ENCODE measurements around the gene HOXB8. TPM values are rescaled to one million over a fixed set of nuclear protein-coding genes. Genes with fewer than 3 reads are reported as not detected.

Gene HOXB8
- total RNA-seq, 1 donor from 2014 or later: not detected

DNA sequence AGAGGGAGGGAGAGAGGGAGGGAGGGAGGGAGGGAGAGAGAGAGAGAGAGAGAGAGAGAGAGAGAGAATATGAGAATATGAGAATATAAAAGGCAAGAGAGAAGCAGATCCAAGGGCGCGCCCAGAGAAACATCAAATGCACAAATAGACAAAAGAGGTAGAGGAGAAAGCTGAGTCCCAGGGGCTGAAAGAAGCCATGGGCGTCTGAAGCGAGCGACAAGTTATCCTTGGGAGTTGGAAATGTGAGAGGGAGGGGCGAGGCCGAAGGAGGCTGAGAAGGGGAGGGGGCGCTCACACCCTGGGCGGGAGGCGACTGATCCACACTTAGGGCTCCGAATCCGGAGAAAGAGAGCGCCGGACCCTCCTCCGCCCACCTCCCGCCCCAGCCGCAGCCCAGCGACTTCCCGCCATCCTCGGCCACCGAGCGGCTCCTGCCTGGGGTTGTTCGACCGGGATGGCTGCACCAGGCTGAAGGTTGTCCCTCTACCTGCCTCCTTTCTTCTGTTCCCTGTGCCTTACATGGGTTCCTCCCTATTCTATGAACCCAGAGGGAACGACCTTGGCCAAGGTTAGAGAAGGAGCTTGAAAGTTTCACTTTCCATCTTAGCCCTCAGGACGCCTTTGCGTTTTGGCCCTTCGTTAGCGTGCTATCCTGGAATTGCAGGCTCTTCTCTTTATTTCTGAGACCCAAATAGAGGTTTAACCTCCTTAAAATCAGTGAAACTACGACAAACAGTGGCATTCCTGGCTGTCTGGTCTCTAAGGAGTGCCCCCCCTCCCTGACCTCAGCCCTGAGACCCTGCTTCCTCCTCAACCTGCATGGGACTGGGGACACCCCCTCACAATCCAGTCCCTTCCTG is 32.2 kb upstream of the HOXB8 start:
- Histone ChIP-seq H3K4me1 (peaks cover 16% of the 10 kb centered on the region), H3K36me3 (no peaks in the 10 kb centered on the region), H3K4me3 (peak overlapping the region; percentile 54), H3K27me3 (ENCODE audit: low read depth) (peaks cover 100% of the 10 kb centered on the region), H3K27ac (replicated peaks) (no peak overlapping the region), H3K9me3 (replicated peaks) (no peaks in the 10 kb centered on the region)
- intact Hi-C loops (cut with micrococcal nuclease): no loop called here
- no peak for DNase-seq
- TF ChIP-seq, protein P1, sequence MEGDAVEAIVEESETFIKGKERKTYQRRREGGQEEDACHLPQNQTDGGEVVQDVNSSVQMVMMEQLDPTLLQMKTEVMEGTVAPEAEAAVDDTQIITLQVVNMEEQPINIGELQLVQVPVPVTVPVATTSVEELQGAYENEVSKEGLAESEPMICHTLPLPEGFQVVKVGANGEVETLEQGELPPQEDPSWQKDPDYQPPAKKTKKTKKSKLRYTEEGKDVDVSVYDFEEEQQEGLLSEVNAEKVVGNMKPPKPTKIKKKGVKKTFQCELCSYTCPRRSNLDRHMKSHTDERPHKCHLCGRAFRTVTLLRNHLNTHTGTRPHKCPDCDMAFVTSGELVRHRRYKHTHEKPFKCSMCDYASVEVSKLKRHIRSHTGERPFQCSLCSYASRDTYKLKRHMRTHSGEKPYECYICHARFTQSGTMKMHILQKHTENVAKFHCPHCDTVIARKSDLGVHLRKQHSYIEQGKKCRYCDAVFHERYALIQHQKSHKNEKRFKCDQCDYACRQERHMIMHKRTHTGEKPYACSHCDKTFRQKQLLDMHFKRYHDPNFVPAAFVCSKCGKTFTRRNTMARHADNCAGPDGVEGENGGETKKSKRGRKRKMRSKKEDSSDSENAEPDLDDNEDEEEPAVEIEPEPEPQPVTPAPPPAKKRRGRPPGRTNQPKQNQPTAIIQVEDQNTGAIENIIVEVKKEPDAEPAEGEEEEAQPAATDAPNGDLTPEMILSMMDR (IDR thresholded peaks at IDR 0.05; ENCODE audit: borderline replicate concordance): no peak

DNA sequence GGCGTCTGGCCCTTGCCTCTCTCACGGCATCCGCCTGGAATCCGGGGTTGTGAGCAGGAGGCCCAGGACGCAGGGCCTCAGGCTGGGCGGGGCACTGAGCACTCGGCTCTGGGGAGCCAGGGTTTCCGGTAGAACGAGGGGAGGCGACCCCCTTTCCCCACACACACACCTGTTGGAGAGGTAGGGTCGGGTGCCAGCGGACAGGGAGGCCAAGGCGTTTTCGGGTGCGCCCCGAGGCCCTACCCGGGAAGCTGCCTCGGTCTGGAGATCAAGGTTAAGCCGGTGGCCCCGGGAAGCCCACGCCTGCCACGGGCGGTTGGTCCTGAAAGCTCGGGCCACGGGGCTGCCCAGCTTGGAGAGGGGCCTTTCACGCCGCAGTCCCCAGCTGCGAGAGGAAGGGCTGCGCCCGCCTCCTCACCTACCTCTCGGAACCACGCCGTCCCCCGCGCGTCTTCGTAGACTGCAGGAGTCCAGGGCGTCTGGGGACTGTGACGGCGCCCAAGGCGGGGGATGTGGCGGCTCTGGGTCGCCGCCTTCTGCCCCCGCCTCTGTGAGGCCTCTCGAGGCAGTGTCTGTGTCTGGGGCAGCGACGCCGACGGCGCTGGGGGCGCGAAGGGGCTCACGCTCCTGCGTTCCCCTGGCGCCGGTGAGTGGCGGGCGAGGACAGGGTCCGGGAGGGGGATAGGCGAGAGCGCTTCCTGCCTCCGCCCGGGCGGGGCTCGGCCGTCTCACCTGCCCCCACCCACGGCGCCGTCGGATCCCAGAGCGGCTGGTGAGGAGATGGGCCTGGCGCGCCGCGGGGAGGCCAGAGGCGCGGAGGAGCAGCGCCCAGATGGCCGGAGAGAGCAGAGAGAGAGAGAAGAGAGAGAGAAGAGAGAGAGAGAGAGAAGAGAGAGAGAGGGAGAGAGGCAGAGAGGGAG is 31.4 kb upstream of the HOXB8 start:
- Histone ChIP-seq H3K27ac (replicated peaks) (no peak overlapping the region), H3K4me3 (peak overlapping the region; percentile 54), H3K27me3 (ENCODE audit: low read depth) (peaks cover 100% of the 10 kb centered on the region), H3K36me3 (no peaks in the 10 kb centered on the region), H3K4me1 (peaks cover 16% of the 10 kb centered on the region), H3K9me3 (replicated peaks) (no peaks in the 10 kb centered on the region)
- TF ChIP-seq, protein P1 (IDR thresholded peaks at IDR 0.05; ENCODE audit: borderline replicate concordance): no peak
- no peak for DNase-seq
- intact Hi-C loops (cut with micrococcal nuclease): no loop called here

DNA sequence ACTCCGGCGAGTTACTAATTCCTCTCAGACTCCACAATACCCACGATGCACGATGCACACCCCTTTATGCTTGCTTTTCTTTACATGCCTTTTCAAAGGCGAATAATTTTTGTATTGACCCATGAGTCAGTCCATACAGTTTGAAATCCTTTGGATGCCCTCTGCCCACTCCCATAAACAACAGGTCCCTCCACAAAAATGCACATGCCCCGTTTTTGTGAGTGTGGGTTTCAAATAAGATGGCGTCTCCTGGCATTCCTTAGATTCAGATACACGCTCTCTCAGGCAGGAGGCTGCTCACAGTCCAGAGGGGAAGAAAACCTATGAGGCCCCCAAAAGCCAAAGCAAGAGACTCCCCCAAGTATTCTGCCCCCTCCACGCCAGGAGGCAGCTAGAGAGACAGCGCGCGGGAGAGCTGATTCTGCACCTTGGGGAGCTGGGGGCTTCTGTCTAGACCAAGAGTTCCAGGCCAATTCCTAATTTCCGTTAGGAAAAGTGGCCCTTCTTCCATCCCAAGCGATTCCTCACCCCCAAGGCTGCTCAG is 30.6 kb upstream of the HOXB8 start:
- no peak for DNase-seq
- H3K27me3 ChIP-seq (ENCODE audit: low read depth): peaks cover 100% of the 10 kb centered on the region

DNA sequence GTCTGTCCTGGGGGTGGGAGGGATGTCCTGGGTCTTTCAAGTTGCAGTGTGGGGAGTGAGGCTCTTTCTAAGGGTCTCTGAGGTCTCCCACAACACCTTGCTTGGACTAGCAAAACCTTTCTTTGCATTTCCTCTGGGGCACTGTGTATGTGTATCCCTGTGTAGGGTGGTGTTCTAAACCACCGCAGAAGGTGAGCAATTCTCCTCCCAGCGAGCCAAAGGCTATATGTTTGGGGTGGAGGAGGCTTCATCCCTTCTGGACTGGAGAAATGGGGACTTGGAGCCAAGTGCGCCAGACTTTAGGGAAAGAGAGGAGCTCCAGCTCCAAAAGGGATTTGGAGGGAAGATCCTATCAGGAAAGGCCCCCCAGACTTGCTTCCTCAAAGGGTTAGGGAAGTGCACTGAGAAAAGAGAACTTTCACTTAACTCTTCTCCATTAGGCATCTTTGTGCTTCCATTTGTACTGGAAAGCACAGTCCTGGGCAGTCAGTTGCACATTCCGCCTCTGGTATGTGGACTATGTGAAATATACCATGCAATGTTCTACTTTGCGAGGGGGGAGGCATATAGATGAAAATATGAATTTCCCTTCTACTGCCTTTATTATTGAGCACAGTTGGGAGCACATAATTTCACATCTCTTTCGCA is 29.9 kb upstream of the HOXB8 start:
- H3K36me3 ChIP-seq: no peaks in the 10 kb centered on the region
- intact Hi-C loops (cut with micrococcal nuclease): no loop called here
- H3K27ac ChIP-seq (replicated peaks): no peak overlapping the region
- TF ChIP-seq, protein P1 (IDR thresholded peaks at IDR 0.05; ENCODE audit: borderline replicate concordance): no peak
- no peak overlapping the region for H3K4me3 ChIP-seq
- H3K27me3 ChIP-seq (ENCODE audit: low read depth): peaks cover 100% of the 10 kb centered on the region
- peaks cover 16% of the 10 kb centered on the region for H3K4me1 ChIP-seq
- DNase-seq: no peak
- no peaks in the 10 kb centered on the region for H3K9me3 ChIP-seq (replicated peaks)

More for the DNA sequence above, 30.6 kb upstream of the HOXB8 start:
- no peaks in the 10 kb centered on the region for H3K36me3 ChIP-seq
- H3K4me1 ChIP-seq: peaks cover 16% of the 10 kb centered on the region
- intact Hi-C loops (cut with micrococcal nuclease): no loop called here
- TF ChIP-seq, protein P1 (IDR thresholded peaks at IDR 0.05; ENCODE audit: borderline replicate concordance): no peak
- H3K9me3 ChIP-seq (replicated peaks): no peaks in the 10 kb centered on the region
- no peak overlapping the region for H3K27ac ChIP-seq (replicated peaks)
- no peak overlapping the region for H3K4me3 ChIP-seq

DNA sequence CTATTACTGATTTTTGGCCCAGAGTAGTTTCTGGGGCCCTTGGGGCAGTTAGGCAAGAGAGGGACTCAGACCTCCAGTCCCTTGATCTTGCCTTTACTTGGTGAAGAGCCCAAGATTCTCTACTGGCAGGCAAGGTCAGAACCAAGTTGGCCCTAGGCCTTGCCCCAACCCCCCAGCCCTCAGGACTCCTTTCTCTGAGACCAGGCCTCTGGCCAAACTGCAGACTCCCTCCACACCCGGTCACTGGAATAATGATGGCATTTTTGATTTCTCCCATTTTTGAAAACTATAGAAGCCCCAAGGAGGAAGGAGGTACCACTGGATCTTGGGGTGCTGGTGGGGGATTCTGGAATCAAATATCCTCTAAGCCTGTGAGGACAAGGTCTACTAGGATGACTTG is 29.1 kb upstream of the HOXB8 start:
- Histone ChIP-seq H3K27ac (replicated peaks) (no peak overlapping the region), H3K4me3 (no peak overlapping the region), H3K27me3 (ENCODE audit: low read depth) (peaks cover 100% of the 10 kb centered on the region), H3K36me3 (no peaks in the 10 kb centered on the region), H3K4me1 (peaks cover 16% of the 10 kb centered on the region), H3K9me3 (replicated peaks) (no peaks in the 10 kb centered on the region)
- TF ChIP-seq, protein P1 (IDR thresholded peaks at IDR 0.05; ENCODE audit: borderline replicate concordance): no peak
- intact Hi-C loops (cut with micrococcal nuclease): no loop called here
- DNase-seq: no peak
